ENCODE results near the gene GPR132. TPM values are rescaled to one million over a fixed set of nuclear protein-coding genes. Genes with fewer than 3 reads are reported as not detected.

Gene GPR132
- total and polyA plus RNA-seq, 9 of the 15 experiments (the other 6 are each of a cell fraction or from before 2014, with no cell fraction given), result 0.01 to 1.1 (median 0.25) TPM; not detected in 1

- ATAC-seq, result peak; percentile 98
- peaks cover 0 to 30% of the 10 kb centered on the region in 2 experiments; a peak in 2 of 5 replicates for H3K4me1 ChIP-seq (replicated peaks in 1 of 2; ENCODE audit: control insufficient read depth in 2 of 2, insufficient read depth in 2 of 2, low read length in 2 of 2)
- H3K4me2 ChIP-seq (ENCODE audit: insufficient read depth, low read length), result no peak overlapping the region; the same call in 1 of the 2 replicates
- H3K4me3 ChIP-seq, result no peak overlapping the region
- POLR2A ChIA-PET, result interaction anchor here (0.6 to 1.2 kb wide), 4 partner anchors 12 to 158 kb away, joined by 3 read pairs; partner anchors contain the start of gene CDCA4
- under 1% methylated on average over 23 of the region's 42 CpGs for WGBS (ENCODE audit: insufficient coverage, low coverage, missing lambda C conversion rate)
- peak; percentile 87 to 90 (median 88) for DNase-seq (ENCODE audit: extremely low read depth in 1 of 4, low spot score in 3 of 4)
- peak; percentile 86 for FAIRE-seq
- CTCF ChIA-PET (ENCODE audit: low intra/inter-chr PET ratio), result interaction anchor here (0.6 to 2.6 kb wide), 8 partner anchors 11 to 150 kb away, joined by 3 to 85 read pairs (median 6); partner anchors contain the start of genes AHNAK2 and CDCA4
- H3K9me1 ChIP-seq (ENCODE audit: control insufficient read depth, insufficient read depth, low read length), result no peaks in the 10 kb centered on the region
- peak overlapping the region; percentile 59 for H2AFZ ChIP-seq (ENCODE audit: low read depth, low read length)
- no peaks in the 10 kb centered on the region for H3K36me3 ChIP-seq (ENCODE audit: control insufficient read depth, insufficient read depth, low read length)
- H3K9ac ChIP-seq (ENCODE audit: insufficient read depth in 1 of 2, low read depth in 2 of 2, low read length in 2 of 2), result no peak overlapping the region
- no peak overlapping the region for H3K27ac ChIP-seq (ENCODE audit: extremely low read depth, low read depth, low read length)
- no peaks in the 10 kb centered on the region for H3K9me3 ChIP-seq (replicated peaks; ENCODE audit: control insufficient read depth, insufficient read depth, low read depth, low read length)
- H4K20me1 ChIP-seq (replicated peaks; ENCODE audit: control insufficient read depth, insufficient read depth, low read length), result no peaks in the 10 kb centered on the region
- no peaks in the 10 kb centered on the region for H3K79me2 ChIP-seq (ENCODE audit: control insufficient read depth, insufficient read depth, low read length)
- intact Hi-C loops (cut with micrococcal nuclease), result loop anchor here (1.0 to 5.0 kb wide), 3 partner anchors 41 to 150 kb away; no protein-coding TSS in a partner anchor
- H3K27me3 ChIP-seq (ENCODE audit: control insufficient read depth in 2 of 2, insufficient read depth in 2 of 2, low read length in 2 of 2), result peaks cover 0 to 8% of the 10 kb centered on the region in 2 experiments; a peak in 4 of 5 replicates
- no TSS peak for BruUV-seq (replicated peaks)
- in situ Hi-C loops (cut with MboI), result loop anchor here (5.0 kb wide), 2 partner anchors 36 to 74 kb away; no protein-coding TSS in a partner anchor
- TF ChIP-seq ZNF431 (CRISPR knock-in tag; IDR thresholded peaks at IDR 0.05), result no peak
- no peak for TF ChIP-seq ZNF280B (CRISPR knock-in tag; IDR thresholded peaks at IDR 0.05)
- 0 out of 2 replicates have a peak, but pooled peaks have one; percentile 70 for TF ChIP-seq TARDBP (IDR thresholded peaks at IDR 0.05)
- TF ChIP-seq KLF1 (tag; IDR thresholded peaks at IDR 0.05), result no peak
- no peak for TF ChIP-seq ZFP1 (CRISPR knock-in tag; IDR thresholded peaks at IDR 0.05)
- no peak for TF ChIP-seq TRIM24 (IDR thresholded peaks at IDR 0.05)
- no peak for TF ChIP-seq HIVEP1 (CRISPR knock-in tag; IDR thresholded peaks at IDR 0.05)
- TF ChIP-seq HEY1 (CRISPR knock-in tag; IDR thresholded peaks at IDR 0.05; ENCODE audit: borderline replicate concordance), result no peak
- no peak for TF ChIP-seq ZNF639 (CRISPR knock-in tag; conservative IDR thresholded peaks at IDR 0.05 in 1 of 2, IDR thresholded peaks at IDR 0.05 in 1 of 2)
- TF ChIP-seq HMG20B (CRISPR knock-in tag; IDR thresholded peaks at IDR 0.05), result no peak
- no peak for TF ChIP-seq POLR2A (conservative IDR thresholded peaks at IDR 0.05)
- TF ChIP-seq ZNF696 (CRISPR knock-in tag; conservative IDR thresholded peaks at IDR 0.05), result no peak
- no peak for TF ChIP-seq FOXA3 (CRISPR knock-in tag; conservative IDR thresholded peaks at IDR 0.05 in 1 of 2, IDR thresholded peaks at IDR 0.05 in 1 of 2)
- TF ChIP-seq ZNF253 (CRISPR knock-in tag; conservative IDR thresholded peaks at IDR 0.05), result no peak
- TF ChIP-seq CC2D1A (IDR thresholded peaks at IDR 0.05), result peak; percentile 52; the same call in 1 of the 2 replicates
- TF ChIP-seq TFAP4 (CRISPR knock-in tag; IDR thresholded peaks at IDR 0.05; ENCODE audit: borderline replicate concordance), result peak; percentile 70; the same call in 1 of the 2 replicates
- no peak for TF ChIP-seq ZNF785 (CRISPR knock-in tag; IDR thresholded peaks at IDR 0.05)
- TF ChIP-seq HNRNPH1 (optimal IDR thresholded peaks at IDR 0.05; ENCODE audit: low read depth, low read length), result no peak
- peak; percentile 29 for TF ChIP-seq NEUROD1 (IDR thresholded peaks at IDR 0.05; ENCODE audit: borderline replicate concordance, low read depth, low read length, partially characterized antibody)
- TF ChIP-seq HLTF (IDR thresholded peaks at IDR 0.05), result no peak
Observed at GRCh38 chr14:105045710-105046326, 19.4 kb downstream of the GPR132 start.

Measured in K562 (cell line).